Mammary epithelial cell (primary cell): Measurements from ENCODE around the gene NT5C3B.

Experiments
- EZH2 ChIP-seq: IDR thresholded peaks from 2 replicates; pipeline ENCODE4 v1.6.1; 2012; ENCODE audit warnings: low read length, inconsistent platforms, borderline replicate concordance
- TF ChIP-seq, protein P1 (sequence below), 2 donors: IDR thresholded peaks in 1 of 2; conservative IDR thresholded peaks in 1 of 2; 2 replicates each; pipeline ENCODE4 v1.5.1; 2011 to 2012; ENCODE audit warnings: inconsistent platforms in 2 of 2, low read length in 2 of 2, mild to moderate bottlenecking in 2 of 2, control low read depth in 1 of 2, low read depth in 1 of 2; ENCODE audit not compliant: insufficient read depth in 1 of 2; ENCODE audit errors: extremely low read depth in 1 of 2

DNA sequence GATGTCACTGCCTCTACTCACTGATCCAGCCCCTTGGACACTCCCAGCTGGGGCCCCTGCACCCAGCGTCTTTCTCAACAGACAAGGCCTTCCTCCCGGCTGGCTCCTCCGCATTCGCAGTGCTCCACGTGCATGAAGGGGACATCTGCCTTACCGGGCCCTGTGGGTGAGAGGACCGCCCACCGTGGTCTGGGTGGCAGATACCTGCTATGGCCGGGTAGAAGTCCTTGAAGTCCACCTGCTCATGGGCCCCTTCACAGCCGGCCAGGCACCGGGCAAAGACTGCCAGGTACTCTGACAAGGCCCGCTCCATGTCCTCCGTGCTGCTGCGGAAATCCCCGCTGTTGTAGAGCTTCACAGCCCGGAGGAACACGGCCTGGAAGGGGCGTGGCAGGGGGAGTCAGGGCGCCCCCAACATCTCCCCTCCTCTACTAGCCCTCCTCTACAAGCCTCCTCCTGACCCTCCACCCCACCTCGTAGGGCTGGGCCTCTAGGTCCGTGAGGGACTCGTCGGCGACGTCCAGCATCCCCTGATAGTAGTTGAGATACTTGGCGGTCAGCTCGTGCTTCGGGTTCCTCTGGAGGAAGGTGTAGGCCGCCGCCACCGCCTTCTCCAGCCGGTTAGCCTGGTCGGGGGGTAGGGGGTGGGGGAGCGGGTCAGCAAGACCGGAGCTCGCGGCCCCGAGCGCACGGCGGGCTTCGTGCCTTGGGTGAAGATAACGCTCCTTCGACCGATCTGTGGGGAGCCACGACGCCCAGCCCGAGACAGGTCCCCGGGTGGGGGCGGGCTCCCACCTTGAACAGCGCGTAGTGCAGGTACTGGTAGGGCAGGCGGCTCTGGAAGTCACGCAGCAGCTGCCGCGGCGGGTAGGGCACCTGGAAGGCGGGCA is 25.1 kb downstream of the NT5C3B start:
- TF ChIP-seq, protein P1, sequence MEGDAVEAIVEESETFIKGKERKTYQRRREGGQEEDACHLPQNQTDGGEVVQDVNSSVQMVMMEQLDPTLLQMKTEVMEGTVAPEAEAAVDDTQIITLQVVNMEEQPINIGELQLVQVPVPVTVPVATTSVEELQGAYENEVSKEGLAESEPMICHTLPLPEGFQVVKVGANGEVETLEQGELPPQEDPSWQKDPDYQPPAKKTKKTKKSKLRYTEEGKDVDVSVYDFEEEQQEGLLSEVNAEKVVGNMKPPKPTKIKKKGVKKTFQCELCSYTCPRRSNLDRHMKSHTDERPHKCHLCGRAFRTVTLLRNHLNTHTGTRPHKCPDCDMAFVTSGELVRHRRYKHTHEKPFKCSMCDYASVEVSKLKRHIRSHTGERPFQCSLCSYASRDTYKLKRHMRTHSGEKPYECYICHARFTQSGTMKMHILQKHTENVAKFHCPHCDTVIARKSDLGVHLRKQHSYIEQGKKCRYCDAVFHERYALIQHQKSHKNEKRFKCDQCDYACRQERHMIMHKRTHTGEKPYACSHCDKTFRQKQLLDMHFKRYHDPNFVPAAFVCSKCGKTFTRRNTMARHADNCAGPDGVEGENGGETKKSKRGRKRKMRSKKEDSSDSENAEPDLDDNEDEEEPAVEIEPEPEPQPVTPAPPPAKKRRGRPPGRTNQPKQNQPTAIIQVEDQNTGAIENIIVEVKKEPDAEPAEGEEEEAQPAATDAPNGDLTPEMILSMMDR (conservative IDR thresholded peaks at IDR 0.05 in 1 of 2, IDR thresholded peaks at IDR 0.05 in 1 of 2; ENCODE audit: extremely low read depth in 1 of 2, insufficient read depth in 1 of 2, low read depth in 1 of 2, low read length in 2 of 2): no peak
- no peak for TF ChIP-seq EZH2
